ENCODE data around the gene OSBPL7.
A peak's percentile ranks its signal among the peaks of the same experiment; 100 is the strongest.

Gene OSBPL7, protein sequence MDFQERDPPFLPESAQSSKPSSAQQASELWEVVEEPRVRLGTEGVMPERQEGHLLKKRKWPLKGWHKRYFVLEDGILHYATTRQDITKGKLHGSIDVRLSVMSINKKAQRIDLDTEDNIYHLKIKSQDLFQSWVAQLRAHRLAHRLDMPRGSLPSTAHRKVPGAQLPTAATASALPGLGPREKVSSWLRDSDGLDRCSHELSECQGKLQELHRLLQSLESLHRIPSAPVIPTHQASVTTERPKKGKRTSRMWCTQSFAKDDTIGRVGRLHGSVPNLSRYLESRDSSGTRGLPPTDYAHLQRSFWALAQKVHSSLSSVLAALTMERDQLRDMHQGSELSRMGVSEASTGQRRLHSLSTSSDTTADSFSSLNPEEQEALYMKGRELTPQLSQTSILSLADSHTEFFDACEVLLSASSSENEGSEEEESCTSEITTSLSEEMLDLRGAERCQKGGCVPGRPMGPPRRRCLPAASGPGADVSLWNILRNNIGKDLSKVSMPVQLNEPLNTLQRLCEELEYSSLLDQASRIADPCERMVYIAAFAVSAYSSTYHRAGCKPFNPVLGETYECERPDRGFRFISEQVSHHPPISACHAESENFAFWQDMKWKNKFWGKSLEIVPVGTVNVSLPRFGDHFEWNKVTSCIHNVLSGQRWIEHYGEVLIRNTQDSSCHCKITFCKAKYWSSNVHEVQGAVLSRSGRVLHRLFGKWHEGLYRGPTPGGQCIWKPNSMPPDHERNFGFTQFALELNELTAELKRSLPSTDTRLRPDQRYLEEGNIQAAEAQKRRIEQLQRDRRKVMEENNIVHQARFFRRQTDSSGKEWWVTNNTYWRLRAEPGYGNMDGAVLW

GRCh38 chr17:47821424-47822391 is at the start of gene OSBPL7:
TSS of gene OSBPL7 (minus strand) at chr17:47821794. CDS start at chr17:47820278, 1,516 bp downstream.
- peak; percentile 81 for DNase-seq

DNA sequence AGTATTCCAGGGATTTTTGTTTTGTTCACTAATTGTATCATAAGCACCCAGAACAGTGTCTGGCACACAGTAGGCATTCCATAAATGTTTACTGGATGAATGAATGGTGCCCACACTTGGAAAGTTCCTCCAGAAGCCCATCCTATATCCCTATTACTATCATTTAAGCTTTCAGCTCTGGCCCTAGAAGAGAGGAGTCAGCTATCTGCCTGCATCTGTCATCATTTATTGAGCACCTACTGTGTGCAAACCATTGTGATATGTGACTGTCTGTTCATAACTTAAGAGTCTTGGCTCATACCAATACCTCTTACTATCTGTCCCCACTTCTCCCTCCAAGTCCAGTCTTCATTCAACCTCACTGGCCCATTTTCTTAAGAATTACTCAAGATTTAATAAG is 49.5 kb upstream of the OSBPL7 start:
- no peak for DNase-seq

DNA sequence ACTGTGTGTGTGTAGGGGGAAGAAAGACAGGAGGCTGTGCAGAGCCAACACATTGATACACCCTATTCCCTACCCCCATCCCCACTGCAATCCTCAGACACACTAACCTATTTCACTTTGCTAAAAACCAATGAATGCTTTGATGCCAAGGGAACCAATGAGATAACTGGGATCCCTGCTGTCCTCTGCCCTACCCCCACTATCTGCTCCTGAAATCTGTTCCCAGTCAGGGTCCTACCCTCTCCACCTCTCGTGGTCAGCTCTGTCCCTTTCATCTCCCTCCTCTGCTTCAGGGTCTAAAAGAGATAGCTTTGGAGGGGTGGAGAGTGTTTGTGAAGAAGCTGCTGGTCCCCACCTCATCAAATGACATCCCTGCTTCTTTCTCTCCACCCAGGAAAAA is 48.5 kb upstream of the OSBPL7 start:
- no peak for DNase-seq

- DNase-seq: no peak
Measured at GRCh38 chr17:47869114-47869513, 47.5 kb upstream of the OSBPL7 start.

- DNase-seq: no peak
Measured at GRCh38 chr17:47867813-47868533, 46.4 kb upstream of the OSBPL7 start.

DNA sequence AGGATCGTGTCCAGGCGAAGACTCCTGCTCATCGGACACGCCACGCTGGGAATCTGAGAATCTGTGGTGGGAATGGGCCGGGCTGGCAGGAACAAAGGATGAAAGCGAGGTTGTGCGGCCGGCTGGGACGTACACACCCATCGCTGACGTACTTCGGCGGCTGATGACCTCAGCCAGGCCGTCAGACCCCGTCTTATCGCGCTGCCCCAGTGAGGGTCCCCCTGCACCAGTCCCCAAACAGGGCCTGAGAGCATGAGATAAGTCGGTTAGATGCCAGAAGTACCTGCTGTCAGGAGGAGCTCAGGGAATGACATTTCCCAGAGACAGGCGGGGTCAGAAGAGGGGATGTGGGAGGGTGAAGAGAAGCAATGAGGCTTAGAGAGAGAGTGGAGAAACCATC is 45.3 kb upstream of the OSBPL7 start:
- no peak for DNase-seq

DNA sequence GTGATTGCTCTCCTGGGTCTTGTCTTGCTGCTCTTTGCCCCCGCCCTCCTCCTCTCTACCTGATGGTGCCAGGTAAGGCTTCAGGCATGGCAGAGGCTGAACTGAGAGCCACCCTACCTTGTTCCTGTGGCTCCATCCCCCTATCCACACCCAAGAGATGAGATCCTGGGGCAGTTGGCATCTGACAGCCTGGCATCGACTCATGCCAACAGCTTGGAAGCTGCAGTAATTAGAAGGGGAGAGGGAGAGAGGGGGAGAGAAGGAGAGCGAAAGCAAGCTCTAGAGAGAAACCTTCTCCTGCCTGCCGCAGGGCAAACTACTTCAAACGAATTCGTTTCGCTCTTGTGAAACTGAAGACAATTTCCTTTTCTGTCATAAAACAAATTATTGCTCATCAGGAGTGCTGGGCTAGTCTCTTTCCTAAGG is 43.2 kb upstream of the OSBPL7 start:
- no peak for DNase-seq

DNA sequence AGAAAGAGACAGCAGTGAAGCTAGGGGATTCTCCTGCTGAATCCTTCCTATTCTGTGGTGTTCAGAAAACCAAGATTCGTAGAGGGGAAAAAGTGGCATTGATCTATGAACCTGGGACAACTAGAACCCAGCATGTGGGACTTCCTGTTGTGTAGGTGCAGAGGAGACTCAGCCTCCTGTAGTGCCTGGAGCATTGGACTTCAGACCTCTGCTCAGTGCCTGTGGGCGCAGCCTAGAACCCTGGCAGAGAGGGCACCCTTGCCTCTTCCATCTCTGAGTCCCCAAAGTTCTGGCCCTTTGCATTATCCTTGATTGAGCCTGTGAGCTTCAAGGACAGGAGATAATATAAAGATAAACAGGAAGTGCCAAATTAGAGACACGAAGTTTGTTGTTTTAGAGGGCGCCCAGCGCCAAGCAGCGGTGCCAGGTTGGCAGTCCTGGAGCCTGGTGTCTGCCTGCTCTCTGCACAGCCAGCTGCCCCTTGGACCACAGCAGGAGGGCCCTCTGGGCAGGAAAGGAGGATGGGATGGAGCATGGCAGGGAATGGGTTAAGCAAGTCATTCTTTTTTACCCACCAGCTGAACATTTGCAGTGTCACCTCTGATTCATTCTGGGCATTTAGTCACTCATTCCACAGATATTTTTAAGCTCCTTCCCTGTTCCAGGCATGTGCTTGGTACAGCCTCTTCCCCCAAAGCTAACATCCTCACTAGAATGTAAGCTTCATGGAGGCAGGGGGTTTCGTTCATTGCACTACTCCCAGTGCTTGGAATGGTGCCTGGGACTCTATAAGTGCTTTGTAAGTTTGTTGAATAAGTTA is 41.2 kb upstream of the OSBPL7 start:
- DNase-seq: no peak

- no peak for DNase-seq
Measured at GRCh38 chr17:47860386-47860785, 38.8 kb upstream of the OSBPL7 start.

DNA sequence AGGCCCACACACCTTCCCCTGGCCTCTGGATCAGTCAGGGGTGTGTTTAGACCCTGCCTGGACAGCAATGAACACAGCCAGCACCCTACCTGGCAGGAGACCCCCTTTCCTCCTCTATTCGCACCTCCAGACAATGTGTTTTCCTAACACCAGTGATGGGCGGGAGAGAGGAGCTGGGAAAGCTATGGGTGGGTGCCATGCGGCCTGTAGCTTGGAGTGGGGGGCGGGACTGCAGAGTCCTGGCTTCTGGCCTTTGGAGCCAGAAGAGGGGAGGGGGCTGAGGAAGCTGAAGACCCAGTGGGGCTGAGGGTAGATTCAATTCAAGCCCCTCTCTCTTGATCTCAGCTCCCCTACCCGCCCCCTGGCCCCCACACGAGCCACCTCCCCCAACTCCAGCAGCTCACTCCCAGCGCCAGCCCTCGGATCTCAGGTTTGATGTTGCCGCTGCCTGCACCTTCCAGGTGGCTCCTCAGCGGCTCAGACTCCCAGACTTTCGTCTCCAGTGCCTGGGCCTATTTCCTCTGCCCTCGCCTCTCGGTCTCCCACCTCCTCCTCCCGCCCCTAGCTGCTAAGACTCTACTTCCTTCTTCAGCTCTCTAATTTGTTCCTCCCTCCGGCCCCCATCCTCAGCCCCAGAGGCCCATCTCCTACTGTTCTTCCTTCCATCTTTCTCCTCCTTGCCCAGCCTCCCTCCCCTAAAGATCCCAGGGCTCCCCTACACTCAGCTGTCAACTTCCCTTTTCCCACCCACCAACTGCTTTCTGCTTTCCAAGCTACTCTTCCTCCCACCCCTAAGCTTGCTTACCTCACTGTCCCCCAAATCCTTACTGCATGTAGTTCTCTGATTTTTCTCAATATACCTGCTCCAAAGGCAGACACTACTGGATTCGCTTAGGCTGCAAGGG is 36.2 kb upstream of the OSBPL7 start:
- DNase-seq: no peak

GRCh38 chr17:47856830-47857229 is 35.2 kb upstream of the OSBPL7 start:
- DNase-seq: no peak

DNA sequence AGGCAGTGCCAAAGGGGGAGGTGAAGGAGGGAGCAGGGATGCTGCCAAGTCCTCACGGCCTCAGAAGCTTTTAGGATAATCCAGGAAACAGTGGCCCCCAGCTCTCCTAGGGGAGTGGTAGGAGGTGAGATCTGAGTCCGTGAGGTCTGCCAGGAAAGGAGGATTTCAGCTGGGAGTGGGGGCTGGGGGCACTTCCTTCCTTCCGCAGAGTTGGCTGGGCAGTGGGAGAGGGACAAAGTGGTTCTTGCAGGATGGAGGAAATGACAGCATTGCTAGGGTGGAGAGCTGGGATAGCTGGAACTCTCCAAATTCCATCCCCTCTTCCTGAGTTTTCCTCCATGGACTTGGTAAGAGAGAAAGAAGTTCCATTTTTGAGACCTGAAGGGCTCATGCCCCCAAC is 34.1 kb upstream of the OSBPL7 start:
- DNase-seq: no peak

DNA sequence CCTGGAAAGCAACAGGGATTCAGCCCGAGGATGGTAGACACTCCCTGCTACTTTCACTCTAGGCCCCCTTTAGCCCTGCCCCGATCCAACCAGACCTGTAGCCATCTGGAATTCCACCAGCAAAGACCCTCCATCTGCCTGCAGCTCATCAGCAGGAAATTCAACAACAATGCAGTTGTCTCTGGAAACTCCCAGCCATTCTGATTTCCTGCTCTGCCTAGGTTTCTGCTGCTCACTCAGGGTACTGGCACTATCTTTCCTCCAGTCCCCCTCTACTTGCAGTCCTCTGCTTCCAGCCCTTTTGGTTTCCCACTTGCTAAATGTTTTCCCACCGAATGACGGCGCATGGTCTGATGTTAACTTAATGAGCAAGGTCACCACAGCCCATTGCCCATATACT is 32.0 kb upstream of the OSBPL7 start:
- no peak for DNase-seq

GRCh38 chr17:47852113-47852949 is 30.7 kb upstream of the OSBPL7 start:
- no peak for DNase-seq

- DNase-seq: no peak
Measured at GRCh38 chr17:47851764-47852112, 30.1 kb upstream of the OSBPL7 start.

DNA sequence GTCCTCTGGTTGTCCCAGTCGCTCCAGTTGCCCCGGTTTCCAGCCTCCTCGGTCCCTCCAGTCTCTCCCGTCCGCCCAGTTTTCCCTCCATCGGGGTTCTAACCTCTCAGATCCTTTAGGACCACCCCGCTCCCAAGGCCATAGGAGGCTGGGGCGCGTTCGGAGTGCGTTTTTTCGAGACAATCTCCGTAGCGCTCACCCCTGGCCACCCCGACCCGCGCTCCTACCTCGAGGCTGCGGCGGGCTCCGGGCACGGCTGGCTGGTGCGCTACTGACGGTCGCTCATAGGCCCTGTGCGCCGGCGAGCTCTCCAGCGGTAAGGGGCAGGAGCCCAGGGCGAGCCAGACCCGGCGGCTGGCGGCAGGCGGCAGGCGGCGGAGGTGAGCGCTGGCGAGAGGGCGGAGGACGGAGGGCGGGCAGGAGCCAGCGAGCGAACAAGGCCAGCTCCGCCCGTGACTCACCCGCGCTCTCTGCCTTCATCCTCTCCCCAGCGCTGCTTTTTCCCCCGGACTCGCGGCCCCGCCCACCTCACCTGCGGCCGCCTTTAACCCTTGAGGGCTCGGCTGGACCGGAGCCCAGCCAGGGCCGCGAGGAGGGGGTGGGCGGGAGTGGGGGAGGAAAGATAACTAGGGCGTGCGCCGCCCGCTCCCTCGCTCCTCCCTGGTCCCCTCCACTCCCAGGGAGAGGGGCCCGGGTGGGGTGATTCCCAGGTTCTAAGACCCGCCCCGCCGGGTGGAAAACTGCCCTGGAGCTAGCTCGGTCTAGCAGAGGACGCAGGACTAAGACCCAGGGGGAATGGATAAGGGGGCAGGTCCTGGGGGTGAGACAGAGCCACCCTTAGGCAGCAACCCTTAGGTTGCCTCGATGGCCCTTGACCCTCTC is 29.3 kb upstream of the OSBPL7 start, which contains the start of gene SP6:
TSS of gene SP6 (minus strand) at position 472 of the 882 bp plus-strand sequence. CDS start 2,734 bp downstream, outside the sequence.
- peak; percentile 68 for DNase-seq

- DNase-seq: no peak
Measured at GRCh38 chr17:47850373-47850691, 28.7 kb upstream of the OSBPL7 start.

- DNase-seq: no peak
Measured at GRCh38 chr17:47848198-47848513, 26.6 kb upstream of the OSBPL7 start.

Measured in NCI-H2227 treated with DMSO at 0.1 percent for 48 hours (cell line).